Nephron progenitor cell (in vitro differentiated cells): ENCODE measurements around the gene TOLLIP.

ENCODE experiments used
- DNase-seq: peaks from one replicate; pipeline ENCODE4 v3.0.0; 2021
- H3K27ac Mint-ChIP-seq: 2 replicates; pipeline ENCODE4 v1.8.0; 2021; ENCODE audit warnings: mild to moderate bottlenecking, moderate library complexity, mixed read lengths
- H3K27me3 Mint-ChIP-seq: 2 replicates; pipeline ENCODE4 v1.8.0; 2021; ENCODE audit warnings: mild to moderate bottlenecking, low read depth, mixed read lengths; ENCODE audit not compliant: poor library complexity
- H3K36me3 Mint-ChIP-seq: 2 replicates; pipeline ENCODE4 v1.8.0; 2021; ENCODE audit warnings: low read depth, mixed read lengths
- H3K4me1 Mint-ChIP-seq: 2 replicates; pipeline ENCODE4 v1.8.0; 2021; ENCODE audit warnings: mixed read lengths
- H3K4me3 Mint-ChIP-seq: 2 replicates; pipeline ENCODE4 v1.8.0; 2021; ENCODE audit warnings: mild to moderate bottlenecking, moderate library complexity, mixed read lengths
- H3K9me3 Mint-ChIP-seq: 2 replicates; pipeline ENCODE4 v1.8.0; 2021; ENCODE audit warnings: mild to moderate bottlenecking, moderate library complexity, mixed read lengths
- CTCF ChIP-seq: fragments of 200-600 bp; sonication (generic); IDR thresholded peaks from 2 replicates; pipeline ENCODE4 v1.5.0; 2021; ENCODE audit warnings: antibody characterized with exemption

The TOLLIP gene

GRCh38 chr11:1326435-1327063 is 17.1 kb upstream of the TOLLIP start:
- Mint-ChIP-seq H3K9me3 (peaks cover 44% of the 10 kb centered on the region), H3K27me3 (peaks cover 44% of the 10 kb centered on the region), H3K4me1 (no peaks in the 10 kb centered on the region), H3K36me3 (no peaks in the 10 kb centered on the region), H3K4me3 (no peak overlapping the region), H3K27ac (no peak overlapping the region)
- DNase-seq, result no peak
- no peak for TF ChIP-seq CTCF

GRCh38 chr11:1323774-1324173 is 14.3 kb upstream of the TOLLIP start:
- no peaks in the 10 kb centered on the region for H3K36me3 Mint-ChIP-seq
- no peak for TF ChIP-seq CTCF
- peaks cover 41% of the 10 kb centered on the region for H3K27me3 Mint-ChIP-seq
- no peaks in the 10 kb centered on the region for H3K4me1 Mint-ChIP-seq
- H3K9me3 Mint-ChIP-seq, result peaks cover 41% of the 10 kb centered on the region
- H3K27ac Mint-ChIP-seq, result no peak overlapping the region
- no peak for DNase-seq
- H3K4me3 Mint-ChIP-seq, result no peak overlapping the region

GRCh38 chr11:1317993-1318392 is 8.6 kb upstream of the TOLLIP start:
- H3K36me3 Mint-ChIP-seq, result no peaks in the 10 kb centered on the region
- no peak overlapping the region for H3K4me3 Mint-ChIP-seq
- no peak overlapping the region for H3K27ac Mint-ChIP-seq
- H3K9me3 Mint-ChIP-seq, result peaks cover 40% of the 10 kb centered on the region
- no peak for TF ChIP-seq CTCF
- no peaks in the 10 kb centered on the region for H3K4me1 Mint-ChIP-seq
- H3K27me3 Mint-ChIP-seq, result peaks cover 45% of the 10 kb centered on the region
- DNase-seq, result no peak

- no peak for TF ChIP-seq CTCF
- Mint-ChIP-seq H3K4me3 (no peak overlapping the region), H3K27me3 (peaks cover 43% of the 10 kb centered on the region), H3K9me3 (peaks cover 43% of the 10 kb centered on the region), H3K4me1 (no peaks in the 10 kb centered on the region), H3K27ac (no peak overlapping the region), H3K36me3 (no peaks in the 10 kb centered on the region)
- DNase-seq, result no peak
Measured at GRCh38 chr11:1317432-1317831, 8.0 kb upstream of the TOLLIP start.

GRCh38 chr11:1310772-1311468 is 1.5 kb upstream of the TOLLIP start:
- Mint-ChIP-seq H3K27me3 (peaks cover 26% of the 10 kb centered on the region), H3K27ac (no peak overlapping the region), H3K36me3 (peaks cover 14% of the 10 kb centered on the region), H3K4me3 (peak overlapping the region; percentile 82), H3K4me1 (peaks cover 25% of the 10 kb centered on the region), H3K9me3 (peaks cover 51% of the 10 kb centered on the region)
- no peak for DNase-seq
- no peak for TF ChIP-seq CTCF

GRCh38 chr11:1310318-1310687 is 871 bp upstream of the TOLLIP start:
- DNase-seq, result no peak
- Mint-ChIP-seq H3K4me1 (peaks cover 31% of the 10 kb centered on the region), H3K9me3 (peaks cover 48% of the 10 kb centered on the region), H3K36me3 (peaks cover 14% of the 10 kb centered on the region), H3K27me3 (peaks cover 24% of the 10 kb centered on the region), H3K4me3 (peak overlapping the region; percentile 82), H3K27ac (no peak overlapping the region)
- no peak for TF ChIP-seq CTCF
